ENCODE data around the gene RPS27L.

The RPS27L gene

DNA sequence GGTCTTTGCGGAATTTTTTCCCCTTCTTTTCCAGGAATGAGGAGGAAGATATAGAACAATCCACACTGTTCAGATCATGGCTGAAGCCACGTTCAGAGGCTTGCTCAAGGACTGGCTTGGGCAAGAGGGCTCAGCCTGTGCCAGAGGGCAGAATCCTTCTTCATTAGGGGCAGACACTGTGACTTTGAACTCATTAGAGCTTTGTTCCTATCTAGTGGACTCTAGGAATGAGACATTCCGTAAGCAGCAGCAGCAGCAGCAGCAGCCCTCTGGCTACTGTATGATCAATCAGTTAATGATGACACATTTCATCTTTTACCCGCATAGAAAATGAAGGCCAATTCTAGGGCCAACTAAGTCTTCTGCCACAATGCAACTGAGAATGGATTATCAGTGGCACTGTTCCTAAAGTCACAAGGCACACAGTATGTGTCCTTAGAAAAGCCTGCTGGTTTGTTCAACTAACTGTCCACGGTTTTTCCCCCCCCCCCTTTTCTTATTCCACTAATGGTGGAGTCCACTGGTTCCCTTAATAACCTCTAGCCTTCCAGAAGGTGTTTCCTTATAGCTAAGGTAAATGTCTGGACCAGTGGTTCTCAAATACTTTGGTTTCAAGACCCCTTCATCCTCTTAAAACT lies 30.4 kb upstream of the RPS27L start:
- no peak for DNase-seq

DNA sequence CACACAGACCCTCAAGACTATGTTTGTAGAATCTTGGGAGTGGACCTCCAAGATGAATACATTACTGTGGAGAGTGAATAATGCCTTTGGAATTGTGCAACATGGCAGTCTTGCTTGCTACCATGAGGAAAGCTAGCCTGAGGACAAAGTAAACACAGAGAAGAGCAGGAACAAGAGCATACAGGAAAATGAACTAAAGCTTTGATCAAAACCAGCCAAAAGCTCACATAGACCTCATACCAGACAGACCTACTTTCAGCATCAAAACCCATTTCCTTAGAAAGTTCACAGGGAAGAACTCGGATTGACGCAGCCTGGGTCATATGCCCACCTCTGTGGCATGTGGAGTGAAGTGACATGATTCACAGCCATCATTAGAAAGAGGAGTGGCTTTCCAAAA lies 28.8 kb upstream of the RPS27L start:
- no peak for DNase-seq

DNA sequence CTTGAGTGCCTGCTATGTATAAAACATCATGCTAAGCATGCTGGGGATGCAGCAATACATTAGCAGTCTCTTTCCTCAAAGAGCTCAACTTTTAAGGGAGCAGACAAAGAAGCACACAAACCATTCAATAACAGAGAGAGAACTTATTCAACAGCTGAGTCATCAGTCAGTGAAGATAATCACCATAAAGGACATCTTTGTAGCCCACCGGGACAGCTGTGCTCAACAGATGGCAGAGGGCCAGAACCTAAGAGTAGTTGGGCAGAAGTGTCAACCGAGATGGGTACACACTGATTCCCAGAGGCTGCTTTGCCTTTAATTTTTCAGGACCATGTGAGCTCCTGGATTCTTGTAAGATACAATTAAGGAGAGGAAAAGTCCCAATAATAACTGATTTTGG lies 27.9 kb upstream of the RPS27L start:
- DNase-seq, result no peak

DNA sequence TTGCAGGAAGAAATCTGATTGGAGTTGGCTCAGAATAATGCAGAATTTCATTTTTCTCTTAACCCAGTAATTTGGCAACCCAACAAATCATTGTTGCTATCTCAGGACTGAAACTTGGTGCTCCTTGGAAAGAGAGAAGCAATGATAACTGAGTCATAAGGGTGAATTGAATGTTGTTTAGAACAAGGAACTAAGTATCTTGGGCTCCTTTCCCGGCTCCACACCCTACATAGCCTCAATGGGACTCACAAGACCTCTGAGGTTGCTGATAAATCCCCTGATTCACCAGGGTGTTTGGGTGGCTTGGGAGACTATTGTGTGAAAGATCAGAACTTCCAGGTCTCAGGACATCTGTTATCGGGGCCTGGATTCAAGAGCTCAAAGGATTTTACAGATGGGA lies 24.4 kb upstream of the RPS27L start:
- DNase-seq, result no peak

DNA sequence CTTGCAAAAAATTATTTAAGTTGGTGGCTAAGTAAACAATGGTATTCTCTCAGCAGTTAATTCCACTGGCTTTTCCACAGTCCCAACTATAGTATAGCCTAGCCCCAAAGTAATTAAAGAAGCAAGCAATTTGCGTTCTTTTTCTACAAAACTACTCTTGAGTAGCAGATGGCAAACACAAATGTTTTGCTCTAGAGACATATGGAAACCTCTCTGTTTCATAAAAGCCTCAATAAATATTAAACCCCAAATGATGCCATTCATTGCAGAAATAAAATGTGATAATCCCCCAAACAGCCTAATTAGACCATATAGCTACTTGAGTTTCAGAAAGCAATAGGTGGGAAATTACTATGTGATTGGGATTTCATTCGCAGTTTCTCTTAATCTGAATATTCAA lies 23.5 kb upstream of the RPS27L start:
- DNase-seq, result no peak

DNA sequence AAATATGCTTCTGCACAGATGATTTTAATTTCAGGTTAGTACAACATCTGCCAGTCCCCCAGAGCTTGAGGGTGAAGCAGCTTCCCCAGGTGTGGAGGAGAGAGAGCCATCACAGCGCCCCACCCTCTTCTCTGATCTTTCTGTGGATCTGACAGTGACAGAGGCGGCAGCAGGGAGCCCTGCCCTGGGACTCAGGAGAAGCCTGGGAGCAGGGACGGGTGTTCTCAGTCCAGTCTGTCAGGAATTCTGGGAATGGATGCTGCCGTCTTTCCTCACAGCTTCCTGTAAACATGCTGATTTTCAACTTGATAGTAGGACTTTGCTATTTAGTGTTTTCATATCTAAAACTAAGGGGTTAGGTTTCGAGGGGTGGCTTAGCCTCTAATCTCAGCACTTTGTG lies 20.8 kb upstream of the RPS27L start:
- no peak for DNase-seq

DNA sequence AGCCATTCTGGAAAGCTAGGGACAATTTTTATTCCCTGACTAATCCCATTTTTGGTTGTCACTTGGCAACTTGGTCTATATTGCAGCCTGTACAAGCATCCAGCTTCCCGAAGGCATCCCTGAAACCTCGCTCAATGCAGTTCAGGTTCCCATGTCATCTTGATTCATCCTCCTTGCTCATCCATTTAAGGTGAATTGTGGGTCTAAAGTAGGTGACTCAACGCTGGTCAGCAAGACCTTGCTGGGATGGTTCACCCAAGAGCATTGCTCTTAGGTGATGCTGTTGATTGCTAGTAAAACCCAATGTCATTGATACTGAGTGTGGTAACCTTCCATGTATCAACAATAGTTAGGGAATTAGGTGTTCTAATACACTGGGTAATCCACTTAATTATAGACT lies 19.0 kb upstream of the RPS27L start:
- DNase-seq, result no peak

DNA sequence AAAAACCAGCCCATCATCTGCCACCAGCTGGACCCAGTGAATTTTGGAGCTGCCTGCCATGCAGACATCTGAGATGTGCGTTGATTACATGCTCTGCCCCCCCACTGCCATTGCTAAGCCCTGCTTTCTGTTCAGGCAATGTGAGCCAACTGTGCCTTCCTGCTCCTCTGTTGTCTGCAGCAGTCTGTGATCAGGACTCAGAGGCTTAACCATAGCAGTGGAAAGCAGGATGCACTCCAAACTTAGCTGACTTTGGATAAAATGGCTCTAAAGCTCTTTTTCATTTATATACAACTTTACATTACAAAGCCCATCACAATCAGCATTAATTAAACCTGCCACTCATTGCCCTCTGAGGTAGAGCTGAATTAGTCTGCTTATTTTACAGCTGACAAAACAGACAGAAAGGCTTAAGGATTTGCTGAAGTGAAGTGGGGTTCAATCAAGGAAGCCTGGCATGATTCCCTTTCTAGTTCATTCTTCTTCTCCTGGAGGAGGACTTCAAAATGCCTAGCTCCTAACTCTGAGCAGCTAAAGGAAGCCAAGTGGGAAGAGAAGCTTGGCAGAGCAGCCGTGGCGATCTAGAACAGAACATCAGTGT lies 15.7 kb upstream of the RPS27L start:
- no peak for DNase-seq

DNA sequence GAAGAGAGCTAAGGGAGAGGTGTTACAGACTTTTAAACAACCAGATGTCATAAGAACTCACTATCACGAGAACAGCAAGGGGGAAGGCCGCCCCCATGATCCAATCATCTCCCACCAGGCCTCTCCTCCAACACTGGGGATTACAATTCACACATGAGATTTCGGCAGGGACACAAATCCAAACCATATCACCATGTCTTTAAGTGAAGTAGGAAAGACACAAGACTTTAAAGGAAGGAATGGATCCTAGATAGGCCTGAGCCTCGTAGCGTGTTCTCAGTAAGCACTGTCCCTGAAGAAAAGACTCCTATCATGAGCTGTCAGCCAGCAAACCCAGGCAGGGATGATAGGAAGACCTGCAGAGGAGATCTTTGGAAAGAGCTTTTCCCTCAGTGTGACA lies 15.1 kb upstream of the RPS27L start:
- DNase-seq, result no peak

DNA sequence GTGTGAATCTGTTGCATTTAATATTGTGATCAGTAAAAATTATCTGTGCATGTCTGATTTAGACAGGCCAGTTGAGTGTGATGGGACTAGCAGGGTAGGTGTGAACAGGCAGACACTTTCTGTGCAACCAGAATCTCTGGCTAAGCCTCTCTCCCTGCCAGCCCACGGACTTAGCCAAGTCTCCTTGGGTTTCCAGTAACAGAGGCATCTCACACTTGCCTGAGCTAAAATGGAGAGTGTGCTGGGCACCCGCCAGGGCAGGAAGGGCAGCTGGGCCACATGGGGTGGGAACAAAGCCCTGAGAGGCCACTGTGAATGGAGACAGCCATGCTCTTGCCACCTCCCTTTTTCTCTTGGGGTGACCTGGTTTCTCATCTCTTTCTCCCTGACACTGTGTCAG lies 12.5 kb upstream of the RPS27L start:
- no peak for DNase-seq

DNA sequence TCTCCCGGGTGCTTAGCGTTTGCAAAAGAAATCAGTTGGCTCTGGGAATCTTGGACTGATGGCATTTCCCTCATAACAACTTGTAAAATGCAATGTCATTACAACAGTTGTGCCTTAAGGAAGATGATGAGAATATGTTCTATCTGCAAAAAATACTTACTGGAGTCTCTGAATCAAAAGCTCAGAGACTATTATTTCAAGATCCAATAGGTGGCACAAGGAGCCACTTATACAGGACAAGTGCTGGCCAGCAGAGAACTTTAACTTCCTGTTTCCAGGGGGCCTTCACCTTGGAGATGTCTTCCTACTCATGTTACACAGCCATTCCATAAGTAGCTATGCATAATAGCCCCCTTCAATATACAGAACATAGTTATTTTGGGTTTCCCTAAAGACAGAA lies 8.9 kb upstream of the RPS27L start:
- DNase-seq, result peak; percentile 81

DNA sequence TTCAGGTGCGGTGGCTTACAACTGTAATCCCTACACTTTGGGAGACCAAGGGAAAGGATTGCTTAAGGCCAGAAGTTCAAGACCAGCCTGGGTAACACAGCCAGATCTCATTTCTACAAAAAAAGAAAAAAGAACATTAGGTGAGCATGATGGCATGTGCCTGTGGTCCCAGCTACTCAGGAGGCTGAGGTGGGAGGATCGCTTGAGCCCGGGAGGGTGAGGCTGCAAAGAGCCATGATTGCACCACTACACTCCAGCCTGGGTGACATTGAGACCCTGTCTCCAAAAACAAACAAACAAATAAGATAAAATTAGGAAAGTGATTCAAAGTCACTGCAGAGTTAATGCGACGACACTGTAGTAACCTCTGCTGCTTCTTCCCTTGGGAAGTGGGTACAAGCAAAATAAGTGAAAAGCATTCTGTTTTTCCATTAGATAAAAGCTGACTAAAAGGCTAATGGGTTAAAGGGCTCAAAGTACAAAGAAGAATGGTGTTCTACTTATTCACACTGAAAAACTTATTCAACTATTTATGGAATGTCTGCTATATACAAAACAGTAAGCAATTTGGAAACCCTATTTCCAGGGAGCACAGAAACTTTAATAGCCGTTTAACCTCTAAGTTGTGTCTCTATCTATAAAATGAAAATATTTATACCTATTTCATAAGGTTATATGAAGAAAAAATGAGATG lies 8.0 kb upstream of the RPS27L start:
- DNase-seq, result no peak

DNA sequence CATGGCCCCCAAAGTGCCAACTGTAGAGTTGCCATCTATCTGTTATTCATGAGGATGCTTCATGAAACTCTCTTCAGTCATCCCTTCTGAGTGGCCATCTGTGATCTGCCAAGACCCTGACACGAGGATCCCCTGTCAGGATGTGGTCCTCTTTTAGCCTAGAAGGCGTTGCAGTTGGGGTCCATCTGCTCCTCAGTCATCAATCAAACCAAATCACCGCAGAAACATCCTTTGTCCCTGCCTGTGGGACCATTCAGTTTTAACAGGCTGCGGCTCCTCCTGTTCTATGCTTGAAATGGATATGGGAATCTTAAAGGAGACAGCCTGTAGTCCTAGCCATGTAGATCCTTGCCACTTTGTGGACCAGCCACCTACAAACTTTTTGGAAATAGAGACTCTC lies 5.9 kb upstream of the RPS27L start:
- DNase-seq, result no peak

DNA sequence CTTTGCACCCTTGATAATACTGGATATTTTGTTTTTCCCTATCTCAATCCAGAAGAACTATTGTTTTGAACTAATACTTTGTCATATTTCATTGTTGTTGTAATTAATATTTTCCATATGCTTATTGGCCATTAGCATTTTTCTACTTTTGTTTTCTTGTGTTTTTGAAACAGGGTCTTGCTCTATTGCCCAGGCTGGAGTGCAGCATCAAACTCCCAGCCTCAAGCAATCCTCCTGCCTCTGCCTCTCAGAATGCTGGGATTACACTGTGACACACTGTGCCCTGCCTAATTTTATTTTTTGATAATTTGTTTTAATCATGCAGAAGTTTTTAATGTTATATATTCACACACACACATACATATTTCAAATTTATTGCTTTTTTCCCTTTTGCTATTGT lies 3.4 kb upstream of the RPS27L start:
- DNase-seq, result no peak

DNA sequence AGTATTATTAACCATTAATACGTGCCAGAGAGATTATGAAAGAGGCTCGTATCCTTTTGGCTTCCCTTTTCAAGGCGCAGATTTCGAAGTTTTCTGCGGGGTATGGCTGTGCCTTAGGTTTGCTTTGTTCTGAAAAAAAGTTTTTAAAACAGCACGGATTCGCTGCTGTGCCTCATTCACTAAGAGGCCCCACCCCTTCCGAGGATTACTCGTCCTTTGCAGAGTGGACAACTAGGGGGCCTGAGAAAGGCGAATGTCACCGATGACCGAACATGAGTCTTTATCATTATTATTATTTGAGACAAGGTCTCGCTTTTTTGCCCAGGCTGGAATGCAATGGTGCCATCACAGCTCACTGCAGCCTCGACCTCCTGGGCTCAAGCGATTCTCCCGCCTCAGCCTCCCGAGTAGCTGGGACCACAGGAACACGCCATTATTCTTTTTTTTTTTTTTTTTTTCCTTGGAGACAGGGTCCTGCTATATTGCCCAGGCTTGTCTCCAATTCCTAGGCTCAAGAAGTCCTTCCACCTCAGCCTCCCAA lies 684 bp upstream of the RPS27L start:
- peak; percentile 87 for DNase-seq

DNA sequence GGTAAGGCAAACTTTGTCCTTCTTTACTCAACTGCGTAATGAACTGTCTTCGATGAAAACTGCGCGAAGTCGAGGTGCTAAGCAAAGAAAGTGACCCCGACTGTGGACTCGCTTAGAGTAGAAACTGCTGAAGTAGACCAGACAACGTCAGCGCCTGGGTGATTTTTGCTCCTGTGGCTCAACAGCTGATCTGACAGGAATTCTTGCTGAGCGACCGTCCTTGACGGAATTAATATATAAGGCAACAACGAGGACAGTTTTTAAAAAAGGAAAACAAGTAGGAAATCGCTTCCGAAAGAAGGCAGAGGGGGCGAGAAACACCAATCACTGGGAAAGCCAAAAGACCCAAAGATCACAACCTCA lies 541 bp downstream of the RPS27L start:
- peak; percentile 53 for DNase-seq

DNA sequence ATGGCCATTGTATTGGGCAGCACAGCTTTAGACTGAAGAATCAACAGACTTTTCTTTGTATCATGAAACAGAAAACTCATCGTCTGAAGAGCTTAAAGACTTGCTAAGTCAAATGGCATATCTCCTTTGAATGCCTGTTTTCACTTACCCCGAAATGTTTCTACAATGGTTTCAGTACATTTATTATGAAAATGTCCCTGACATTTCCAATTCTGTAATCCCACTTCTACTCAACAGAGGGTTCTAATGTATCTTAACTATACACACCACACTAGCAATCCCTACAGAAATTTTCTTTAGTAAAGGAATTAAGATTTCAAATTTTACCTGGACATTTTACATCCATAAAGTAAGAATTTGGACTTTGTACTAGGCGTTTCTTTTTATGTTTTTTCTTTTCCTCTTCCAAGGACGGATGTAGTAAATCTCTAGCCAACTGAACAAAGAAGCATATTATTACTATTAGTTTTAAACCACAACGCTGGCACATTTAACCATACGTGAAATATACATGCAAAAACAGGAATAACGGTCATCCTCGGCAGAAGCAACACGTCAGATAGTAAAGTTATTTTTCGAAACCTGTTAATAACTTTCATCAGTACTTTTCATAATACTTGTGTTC lies 1.1 kb downstream of the RPS27L start:
- peak; percentile 19 for DNase-seq

DNA sequence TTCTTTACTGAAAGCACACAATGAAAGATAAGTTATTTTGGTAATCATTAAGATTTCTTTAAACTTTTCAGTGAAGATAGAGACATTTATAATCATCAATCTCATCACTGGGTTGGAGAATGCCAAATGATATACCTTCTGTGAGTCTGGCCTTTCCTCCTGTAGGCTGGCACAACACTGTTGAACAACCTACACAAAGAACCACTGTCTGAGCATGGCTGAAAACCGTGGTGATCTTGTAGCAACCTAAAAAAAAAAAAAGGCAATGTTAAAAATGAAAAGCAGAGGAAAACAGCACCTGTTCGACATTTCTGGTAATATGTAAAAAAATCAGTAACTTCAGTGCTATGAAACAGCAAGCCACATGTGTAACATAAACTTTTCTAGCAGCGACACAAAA lies 1.8 kb downstream of the RPS27L start:
- DNase-seq, result no peak

DNA sequence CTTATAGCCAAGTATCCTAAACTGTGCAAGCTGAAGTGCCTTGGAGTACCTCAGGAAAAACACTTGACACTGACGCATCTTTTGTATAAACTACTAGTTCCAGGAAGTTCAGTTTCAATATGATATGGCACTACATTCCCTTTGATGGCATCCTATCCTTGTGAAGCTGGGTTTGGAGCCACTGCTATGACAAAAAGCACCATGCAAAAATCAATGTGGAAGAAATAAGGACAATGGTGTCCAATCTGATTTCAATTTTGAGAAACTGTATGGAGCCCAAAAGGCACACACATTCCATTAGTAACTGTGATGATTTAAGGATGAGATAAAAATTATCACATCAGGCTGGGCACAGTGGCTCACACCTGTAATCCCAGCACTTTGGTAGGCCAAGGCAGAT lies 5.6 kb downstream of the RPS27L start:
- DNase-seq, result no peak

DNA sequence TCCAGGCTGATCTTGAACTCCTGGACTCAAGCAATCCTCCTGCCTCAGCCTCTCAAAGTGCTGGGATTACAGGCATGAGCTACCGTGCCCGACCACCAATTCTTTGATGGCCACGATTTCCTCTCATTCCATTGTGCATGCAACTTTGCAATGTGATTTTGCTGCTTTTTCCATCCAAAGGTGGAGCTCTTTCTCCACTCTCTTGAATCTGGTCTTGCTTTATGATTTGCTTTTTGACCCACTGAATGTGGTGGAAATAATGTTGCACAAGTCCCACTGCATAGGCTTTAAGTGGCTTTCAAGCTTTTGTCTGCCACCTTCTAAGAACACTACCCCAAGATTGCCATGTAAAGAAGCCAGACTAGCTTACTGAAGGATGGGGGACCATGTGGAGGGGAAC lies 10.6 kb downstream of the RPS27L start:
- peak; percentile 23 for DNase-seq

DNA sequence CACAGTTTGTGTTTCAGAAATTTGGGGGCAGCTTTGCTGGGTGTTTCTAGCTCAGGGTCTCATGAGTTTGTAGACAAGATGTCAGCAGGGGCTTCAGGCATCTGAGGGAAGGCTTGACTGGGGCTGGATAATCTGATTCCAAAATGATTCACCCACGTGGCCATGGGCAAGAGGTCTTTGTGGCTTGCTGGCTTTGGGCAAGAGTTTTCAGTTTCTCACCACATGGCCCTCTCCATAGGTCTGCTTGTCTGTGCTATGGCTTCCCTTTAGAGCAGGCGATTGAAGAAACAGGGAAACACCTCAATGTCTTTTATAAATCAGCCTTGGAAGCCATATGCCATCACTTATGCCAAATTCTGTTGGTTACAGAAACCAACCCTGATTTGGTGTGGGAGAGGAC lies 11.9 kb downstream of the RPS27L start:
- DNase-seq, result no peak

DNA sequence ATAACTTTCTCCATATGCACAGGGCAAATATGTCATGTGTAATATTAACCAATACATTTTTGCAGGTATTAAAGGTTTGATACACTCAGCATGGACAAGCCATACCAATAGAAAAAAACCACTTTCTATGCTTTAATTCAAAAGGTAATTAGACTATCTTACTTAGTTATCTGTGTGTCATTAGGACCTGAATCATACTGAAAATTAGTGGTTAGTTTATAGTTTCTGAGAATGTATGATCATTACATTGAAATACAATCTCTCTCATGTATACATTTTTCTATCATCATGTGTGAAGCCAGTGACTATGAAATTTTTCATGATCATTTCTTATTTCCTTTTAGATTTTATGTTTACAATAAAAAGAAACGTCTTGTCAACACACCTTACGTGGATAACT lies 16.3 kb downstream of the RPS27L start:
- no peak for DNase-seq

DNA sequence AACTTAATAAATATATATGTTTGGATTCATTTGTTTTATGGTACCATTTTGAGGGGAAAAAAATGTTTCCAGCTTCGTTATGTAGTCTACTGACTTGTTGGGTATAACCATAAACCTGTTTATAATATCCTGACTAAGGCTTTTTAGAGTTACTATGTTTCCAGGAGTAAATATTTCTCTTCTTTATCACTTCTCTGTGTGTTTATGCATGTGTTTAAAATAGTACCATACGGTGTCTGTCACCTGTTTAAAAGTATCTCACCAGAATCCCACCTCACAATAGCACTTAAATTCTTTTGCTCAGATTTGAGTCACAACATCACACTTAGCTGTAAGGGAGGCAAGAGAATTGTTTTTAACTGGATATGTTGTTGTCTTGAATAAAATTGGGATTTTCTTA lies 20.5 kb downstream of the RPS27L start:
- no peak for DNase-seq

DNA sequence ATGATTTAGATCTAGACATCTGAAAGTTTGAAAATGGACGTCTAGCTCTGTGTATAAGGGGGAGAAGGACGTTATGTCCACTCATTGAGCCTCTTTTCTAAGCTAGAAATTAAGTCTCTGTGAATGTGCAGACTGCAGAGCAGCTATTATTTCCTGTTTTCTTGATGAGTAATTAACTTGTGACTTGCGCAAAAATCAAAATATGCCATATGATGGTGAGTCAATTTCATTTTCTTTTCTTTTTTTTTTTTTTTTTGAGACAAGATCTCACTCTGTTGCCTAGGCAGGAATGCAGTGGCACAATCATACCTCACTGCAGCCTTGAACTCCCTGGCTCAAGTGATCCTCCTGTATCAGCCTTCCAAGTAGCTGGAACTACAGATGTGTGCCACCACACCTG lies 21.5 kb downstream of the RPS27L start:
- DNase-seq, result peak; percentile 68

Data from hematopoietic multipotent progenitor cell treated with erythropoietin and hydrocortisone succinate and interleukin-3 and kit ligand, for 4 days (in vitro differentiated cells).